NT2/D1 (cell line): ENCODE measurements around the gene SP100.

ENCODE experiments used
- YY1 ChIP-seq: IDR thresholded peaks from 2 replicates; pipeline ENCODE4 v1.6.1; 2011; ENCODE audit not compliant: insufficient read length, insufficient read depth
- ZNF274 ChIP-seq: IDR thresholded peaks from 2 replicates; pipeline ENCODE4 v1.6.1; 2011; ENCODE audit warnings: mild to moderate bottlenecking, low read depth, low read length

- TF ChIP-seq ZNF274 = no peak
- TF ChIP-seq YY1 = no peak
Measured at GRCh38 chr2:230416061-230416721, at the start of gene SP100.
